WI38 (cell line): Measurements from ENCODE around the gene GREM2.

Source experiments
- H3K4me3 ChIP-seq: 2 replicates; pipeline ENCODE4 v1.5.1; 2011; ENCODE audit warnings: low read depth, mild to moderate bottlenecking, control low read depth, low read length
- CTCF ChIP-seq: IDR thresholded peaks from 2 replicates; pipeline ENCODE4 v1.5.1; 2012; ENCODE audit warnings: low read depth, mild to moderate bottlenecking, control low read depth, low read length

The GREM2 gene

GRCh38 chr1:240503036-240503435 lies 108.9 kb downstream of the GREM2 start:
- H3K4me3 ChIP-seq, result no peak overlapping the region

GRCh38 chr1:240501115-240501514 lies 110.8 kb downstream of the GREM2 start:
- no peak overlapping the region for H3K4me3 ChIP-seq
- TF ChIP-seq CTCF, result no peak

More at GRCh38 chr1:240503036-240503435, 108.9 kb downstream of the GREM2 start:
- TF ChIP-seq CTCF, result no peak

GRCh38 chr1:240500647-240501046 lies 111.3 kb downstream of the GREM2 start:
- no peak for TF ChIP-seq CTCF
- no peak overlapping the region for H3K4me3 ChIP-seq

- no peak overlapping the region for H3K4me3 ChIP-seq
- no peak for TF ChIP-seq CTCF
These were observed 112.9 kb downstream of the GREM2 start for GRCh38 chr1:240499012-240499411.

- no peak overlapping the region for H3K4me3 ChIP-seq
- TF ChIP-seq CTCF, result no peak
These were observed 113.6 kb downstream of the GREM2 start for GRCh38 chr1:240498335-240498734.

GRCh38 chr1:240497908-240498307 lies 114.0 kb downstream of the GREM2 start:
- no peak overlapping the region for H3K4me3 ChIP-seq
- no peak for TF ChIP-seq CTCF

- TF ChIP-seq CTCF, result no peak
- no peak overlapping the region for H3K4me3 ChIP-seq
These were observed 115.0 kb downstream of the GREM2 start for GRCh38 chr1:240496941-240497340.
